PFSK-1 (cell line): ENCODE measurements around the gene SYNJ2.

ENCODE experiments used
- POLR2AphosphoS5 ChIP-seq: IDR thresholded peaks from 2 replicates; pipeline ENCODE4 v1.6.1; 2012; ENCODE audit warnings: low read depth, mild to moderate bottlenecking, control low read depth, low read length, moderate library complexity
- TAF1 ChIP-seq: IDR thresholded peaks from 2 replicates; pipeline ENCODE4 v1.6.1; 2012; ENCODE audit warnings: low read length, control low read depth, borderline replicate concordance; ENCODE audit not compliant: insufficient read depth
- TF ChIP-seq, protein P1 (sequence below), 2 experiments: IDR thresholded peaks; 2 replicates each; pipeline versions ENCODE4 v1.6.1 to v1.8.0; 2011 to 2012; ENCODE audit warnings: low read depth in 2 of 2, low read length in 2 of 2, control low read depth in 1 of 2, inconsistent platforms in 1 of 2, mild to moderate bottlenecking in 1 of 2, moderate library complexity in 1 of 2; ENCODE audit not compliant: insufficient read depth in 1 of 2

DNA sequence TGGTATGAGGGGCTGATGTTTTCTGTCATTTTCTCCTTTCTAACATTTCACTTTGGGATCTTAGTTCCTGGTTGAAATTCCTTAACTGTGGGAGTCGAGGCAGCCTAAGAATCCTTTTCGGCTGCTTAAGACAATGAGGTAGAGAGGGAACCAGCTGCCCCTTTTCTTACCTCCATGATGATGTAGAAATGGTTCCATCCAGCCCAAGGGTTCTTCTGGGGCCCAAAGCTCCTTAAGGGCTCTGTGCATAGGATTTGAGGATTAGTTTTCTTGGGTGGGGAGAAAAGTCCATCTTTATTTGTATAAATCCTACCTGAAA lies 33.5 kb downstream of the SYNJ2 start:
- TF ChIP-seq TAF1 (no peak), POLR2AphosphoS5 (no peak)
- TF ChIP-seq, protein P1, sequence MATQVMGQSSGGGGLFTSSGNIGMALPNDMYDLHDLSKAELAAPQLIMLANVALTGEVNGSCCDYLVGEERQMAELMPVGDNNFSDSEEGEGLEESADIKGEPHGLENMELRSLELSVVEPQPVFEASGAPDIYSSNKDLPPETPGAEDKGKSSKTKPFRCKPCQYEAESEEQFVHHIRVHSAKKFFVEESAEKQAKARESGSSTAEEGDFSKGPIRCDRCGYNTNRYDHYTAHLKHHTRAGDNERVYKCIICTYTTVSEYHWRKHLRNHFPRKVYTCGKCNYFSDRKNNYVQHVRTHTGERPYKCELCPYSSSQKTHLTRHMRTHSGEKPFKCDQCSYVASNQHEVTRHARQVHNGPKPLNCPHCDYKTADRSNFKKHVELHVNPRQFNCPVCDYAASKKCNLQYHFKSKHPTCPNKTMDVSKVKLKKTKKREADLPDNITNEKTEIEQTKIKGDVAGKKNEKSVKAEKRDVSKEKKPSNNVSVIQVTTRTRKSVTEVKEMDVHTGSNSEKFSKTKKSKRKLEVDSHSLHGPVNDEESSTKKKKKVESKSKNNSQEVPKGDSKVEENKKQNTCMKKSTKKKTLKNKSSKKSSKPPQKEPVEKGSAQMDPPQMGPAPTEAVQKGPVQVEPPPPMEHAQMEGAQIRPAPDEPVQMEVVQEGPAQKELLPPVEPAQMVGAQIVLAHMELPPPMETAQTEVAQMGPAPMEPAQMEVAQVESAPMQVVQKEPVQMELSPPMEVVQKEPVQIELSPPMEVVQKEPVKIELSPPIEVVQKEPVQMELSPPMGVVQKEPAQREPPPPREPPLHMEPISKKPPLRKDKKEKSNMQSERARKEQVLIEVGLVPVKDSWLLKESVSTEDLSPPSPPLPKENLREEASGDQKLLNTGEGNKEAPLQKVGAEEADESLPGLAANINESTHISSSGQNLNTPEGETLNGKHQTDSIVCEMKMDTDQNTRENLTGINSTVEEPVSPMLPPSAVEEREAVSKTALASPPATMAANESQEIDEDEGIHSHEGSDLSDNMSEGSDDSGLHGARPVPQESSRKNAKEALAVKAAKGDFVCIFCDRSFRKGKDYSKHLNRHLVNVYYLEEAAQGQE (IDR thresholded peaks at IDR 0.05; ENCODE audit: insufficient read depth in 1 of 2, low read depth in 2 of 2, low read length in 2 of 2) = no peak
